Transverse colon (tissue), 4 donors: ENCODE data around the gene ARFGAP1. TPM values are rescaled to one million over a fixed set of nuclear protein-coding genes. Genes with fewer than 3 reads are reported as not detected.

Experiments
- DNase-seq: peaks from one replicate; pipeline ENCODE4 v3.0.0-alpha.2; 2019
- H3K27ac ChIP-seq, 4 donors: fragments of 200-600 bp; sonication (generic); 2 replicates each; pipeline ENCODE4 v1.5.1; 2016 to 2018; ENCODE audit warnings: inconsistent platforms in 4 of 4
- H3K27me3 ChIP-seq: fragments of 200-600 bp; sonication (generic); 2 replicates; pipeline ENCODE4 v1.5.1; 2017; ENCODE audit warnings: inconsistent platforms
- H3K36me3 ChIP-seq, 4 donors: fragments of 200-600 bp; sonication (generic); 2 replicates each; pipeline ENCODE4 v1.5.1; 2017 to 2019; ENCODE audit warnings: inconsistent platforms in 4 of 4
- H3K4me1 ChIP-seq, 4 donors: fragments of 200-600 bp; sonication (generic); 2 replicates each; pipeline ENCODE4 v1.5.1; 2017 to 2020; ENCODE audit warnings: inconsistent platforms in 4 of 4
- H3K4me3 ChIP-seq, 4 donors: fragments of 200-600 bp; sonication (generic); 1 replicate in 1 of 4; 2 replicates in 3 of 4; pipeline versions ENCODE4 v1.5.1 to v1.6.1; 2017 to 2019; ENCODE audit warnings: inconsistent platforms in 4 of 4
- H3K9me3 ChIP-seq, 2 donors: fragments of 200-600 bp; sonication (generic); 2 replicates each; pipeline ENCODE4 v1.5.1; 2017 to 2019; ENCODE audit warnings: inconsistent platforms in 2 of 2
- EP300 ChIP-seq: sonication (generic); formaldehyde crosslinking; IDR thresholded peaks from one replicate; pipeline ENCODE4 v1.6.1; 2017; ENCODE audit warnings: antibody characterized with exemption, low read depth
- POLR2A ChIP-seq: fragments of 450-650 bp; IDR thresholded peaks from one replicate; pipeline ENCODE4 v1.6.1; 2016; ENCODE audit warnings: antibody characterized with exemption, mild to moderate bottlenecking, moderate library complexity
- POLR2AphosphoS5 ChIP-seq, 3 donors: sonication (generic); formaldehyde crosslinking; IDR thresholded peaks; one replicate each; pipeline ENCODE4 v1.6.1; 2016; ENCODE audit warnings: antibody characterized with exemption in 3 of 3
- WGBS, 2 donors: methylation state at CpG; one replicate each; pipeline ENCODE4 v1.1.5; 2018; ENCODE audit warnings: low coverage in 1 of 2; 5-methylcytosine and 5-hydroxymethylcytosine counted together
- in situ Hi-C, 4 donors: fragments of 200-750 bp; cut with MboI; loops; one replicate each; pipeline versions ENCODE4 v1.15.0 to v1.15.1; 2017; ENCODE audit warnings: low sequenced_read_pairs in 3 of 4, low pct_ligation_motif_present in 1 of 4, low pct_unique_long_range_greater_than_20kb in 1 of 4
- intact Hi-C: fragments of 100-400 bp; cut with DNase I; formaldehyde crosslinking; loops from one replicate; pipeline ENCODE4 v1.15.1; 2023; ENCODE audit warnings: low total_unique reads
- total RNA-seq, 4 donors: library from RNA; depleted of rRNA; stranded (reverse); fragments of >200 nt; gene quantifications; one replicate each; pipeline ENCODE4 v1.1.0, GENCODE V29; 2016
- TF ChIP-seq, protein P1 (sequence below), 5 experiments: fragments of 200-600 bp in 3 of 5; fragments of 450-650 bp in 2 of 5; sonication (generic) in 3 of 5; IDR thresholded peaks; 1 replicate in 2 of 5; 2 replicates in 3 of 5; pipeline ENCODE4 v1.5.1; 2016 to 2017; ENCODE audit warnings: antibody characterized with exemption in 5 of 5, inconsistent platforms in 3 of 5, mild to moderate bottlenecking in 2 of 5, moderate library complexity in 1 of 5

Gene ARFGAP1
- total RNA-seq, 4 donors from 2014 or later: 43.8 to 200 (median 74.8) TPM

DNA sequence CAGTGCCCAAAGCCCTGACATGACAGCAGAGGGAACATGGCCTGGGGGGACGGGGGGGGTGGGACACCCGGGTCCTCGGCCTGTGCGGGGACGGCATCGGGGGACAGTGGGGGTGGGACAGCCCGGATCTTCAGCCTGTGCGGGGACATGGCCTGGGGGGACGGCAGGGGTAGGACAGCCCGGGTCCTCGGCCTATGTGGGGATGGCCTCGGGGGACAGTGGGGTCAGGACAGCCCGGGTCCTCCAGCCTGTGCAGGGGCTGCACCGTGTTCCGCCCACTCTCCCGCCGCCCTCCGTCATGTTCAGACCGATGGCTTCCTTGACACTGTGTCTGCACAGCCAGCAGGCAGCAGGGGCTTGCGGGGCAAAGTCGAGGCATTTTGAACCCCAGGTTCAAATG, 29.9 kb upstream of the ARFGAP1 start:
- Histone ChIP-seq H3K4me3 (no peak overlapping the region), H3K9me3 (no peaks in the 10 kb centered on the region), H3K36me3 (no peaks in the 10 kb centered on the region), H3K4me1 (no peaks in the 10 kb centered on the region), H3K27me3 (peaks cover 19% of the 10 kb centered on the region), H3K27ac (no peak overlapping the region)
- no peak for DNase-seq
- in situ Hi-C loops: no loop called here
- WGBS, 2 donors: 86% methylated on average over 21 of the region's 21 CpGs; no CpG with 5 or more reads in 1 of the 2 donors
- no peak for TF ChIP-seq EP300
- no peak for TF ChIP-seq POLR2A
- no peak for TF ChIP-seq POLR2AphosphoS5 (IDR thresholded peaks at IDR 0.05)
- TF ChIP-seq, protein P1, sequence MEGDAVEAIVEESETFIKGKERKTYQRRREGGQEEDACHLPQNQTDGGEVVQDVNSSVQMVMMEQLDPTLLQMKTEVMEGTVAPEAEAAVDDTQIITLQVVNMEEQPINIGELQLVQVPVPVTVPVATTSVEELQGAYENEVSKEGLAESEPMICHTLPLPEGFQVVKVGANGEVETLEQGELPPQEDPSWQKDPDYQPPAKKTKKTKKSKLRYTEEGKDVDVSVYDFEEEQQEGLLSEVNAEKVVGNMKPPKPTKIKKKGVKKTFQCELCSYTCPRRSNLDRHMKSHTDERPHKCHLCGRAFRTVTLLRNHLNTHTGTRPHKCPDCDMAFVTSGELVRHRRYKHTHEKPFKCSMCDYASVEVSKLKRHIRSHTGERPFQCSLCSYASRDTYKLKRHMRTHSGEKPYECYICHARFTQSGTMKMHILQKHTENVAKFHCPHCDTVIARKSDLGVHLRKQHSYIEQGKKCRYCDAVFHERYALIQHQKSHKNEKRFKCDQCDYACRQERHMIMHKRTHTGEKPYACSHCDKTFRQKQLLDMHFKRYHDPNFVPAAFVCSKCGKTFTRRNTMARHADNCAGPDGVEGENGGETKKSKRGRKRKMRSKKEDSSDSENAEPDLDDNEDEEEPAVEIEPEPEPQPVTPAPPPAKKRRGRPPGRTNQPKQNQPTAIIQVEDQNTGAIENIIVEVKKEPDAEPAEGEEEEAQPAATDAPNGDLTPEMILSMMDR (IDR thresholded peaks at IDR 0.05): no peak
- intact Hi-C loops: no loop called here

DNA sequence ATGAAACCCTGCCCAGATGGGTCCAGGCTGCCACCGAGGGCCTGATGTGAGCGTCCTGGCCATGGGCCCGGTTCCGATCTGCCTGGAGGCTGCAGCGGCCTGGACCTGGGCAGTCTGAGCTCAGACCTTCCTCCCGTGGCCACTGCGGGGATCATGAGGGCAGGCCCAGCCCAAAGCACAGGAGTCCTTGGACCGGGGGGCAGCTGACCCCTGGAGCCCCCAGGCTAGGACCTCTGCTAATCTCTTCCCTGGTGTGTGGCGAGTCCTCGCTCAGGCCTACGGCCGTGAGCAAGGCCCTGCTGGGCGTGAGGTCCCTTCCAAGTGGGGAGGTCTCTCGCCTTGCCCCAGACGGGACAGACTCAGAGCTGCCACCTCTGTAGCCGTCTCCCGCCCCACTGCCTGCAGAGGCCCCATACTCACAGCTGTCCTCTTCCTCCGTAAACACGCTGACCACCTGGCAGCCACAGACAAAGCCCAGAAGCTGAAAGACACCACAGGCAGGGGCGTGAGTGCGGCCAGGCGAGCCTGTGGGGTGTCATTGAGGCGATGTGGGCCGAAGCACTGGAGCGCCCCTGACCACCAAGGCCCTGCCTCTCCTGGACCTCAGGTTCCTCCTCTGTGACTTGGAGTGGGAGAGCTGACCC, 28.9 kb upstream of the ARFGAP1 start:
- H3K9me3 ChIP-seq: no peaks in the 10 kb centered on the region
- no peaks in the 10 kb centered on the region for H3K36me3 ChIP-seq
- no peak overlapping the region for H3K4me3 ChIP-seq
- no peak overlapping the region for H3K27ac ChIP-seq
- no peak for DNase-seq
- intact Hi-C loops (no loop called here), in situ Hi-C loops (no loop called here)
- 82% methylated on average over 23 of the region's 25 CpGs; no CpG with 5 or more reads in 1 of the 2 donors for WGBS, 2 donors
- TF ChIP-seq, protein P1 (IDR thresholded peaks at IDR 0.05): no peak
- TF ChIP-seq POLR2AphosphoS5 (IDR thresholded peaks at IDR 0.05) (no peak), EP300 (no peak), POLR2A (no peak)
- H3K4me1 ChIP-seq: no peaks in the 10 kb centered on the region
- peaks cover 29% of the 10 kb centered on the region for H3K27me3 ChIP-seq

DNA sequence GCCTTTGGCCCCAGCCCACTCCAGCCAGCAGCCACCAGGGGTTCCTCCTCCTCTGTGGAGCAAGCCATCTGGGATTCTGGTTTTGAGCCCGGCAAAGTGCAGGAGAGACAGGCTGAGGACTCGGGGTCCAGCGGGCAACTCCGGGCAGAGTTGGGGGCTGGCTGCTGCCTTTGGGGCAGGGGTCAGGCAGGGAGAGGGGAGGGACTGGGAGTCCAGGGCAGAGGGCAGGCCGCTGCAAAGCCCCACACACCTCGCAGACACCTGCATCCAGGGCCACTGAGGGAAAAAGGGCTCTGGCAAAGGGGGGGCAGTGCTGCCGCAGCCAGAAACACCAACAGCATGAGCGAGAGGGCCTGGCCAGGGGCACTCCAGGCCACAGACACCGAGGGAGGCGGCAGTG, 28.1 kb upstream of the ARFGAP1 start:
- in situ Hi-C loops: no loop called here
- Histone ChIP-seq H3K27me3 (peaks cover 37% of the 10 kb centered on the region), H3K4me3 (no peak overlapping the region), H3K9me3 (no peaks in the 10 kb centered on the region), H3K4me1 (no peaks in the 10 kb centered on the region), H3K27ac (no peak overlapping the region), H3K36me3 (no peaks in the 10 kb centered on the region)
- intact Hi-C loops: no loop called here
- WGBS, 2 donors: 75% methylated on average over 7 of the region's 10 CpGs; no CpG with 5 or more reads in 1 of the 2 donors
- DNase-seq: no peak
- no peak for TF ChIP-seq POLR2A
- no peak for TF ChIP-seq POLR2AphosphoS5 (IDR thresholded peaks at IDR 0.05)
- TF ChIP-seq EP300: no peak
- TF ChIP-seq, protein P1 (IDR thresholded peaks at IDR 0.05): no peak

DNA sequence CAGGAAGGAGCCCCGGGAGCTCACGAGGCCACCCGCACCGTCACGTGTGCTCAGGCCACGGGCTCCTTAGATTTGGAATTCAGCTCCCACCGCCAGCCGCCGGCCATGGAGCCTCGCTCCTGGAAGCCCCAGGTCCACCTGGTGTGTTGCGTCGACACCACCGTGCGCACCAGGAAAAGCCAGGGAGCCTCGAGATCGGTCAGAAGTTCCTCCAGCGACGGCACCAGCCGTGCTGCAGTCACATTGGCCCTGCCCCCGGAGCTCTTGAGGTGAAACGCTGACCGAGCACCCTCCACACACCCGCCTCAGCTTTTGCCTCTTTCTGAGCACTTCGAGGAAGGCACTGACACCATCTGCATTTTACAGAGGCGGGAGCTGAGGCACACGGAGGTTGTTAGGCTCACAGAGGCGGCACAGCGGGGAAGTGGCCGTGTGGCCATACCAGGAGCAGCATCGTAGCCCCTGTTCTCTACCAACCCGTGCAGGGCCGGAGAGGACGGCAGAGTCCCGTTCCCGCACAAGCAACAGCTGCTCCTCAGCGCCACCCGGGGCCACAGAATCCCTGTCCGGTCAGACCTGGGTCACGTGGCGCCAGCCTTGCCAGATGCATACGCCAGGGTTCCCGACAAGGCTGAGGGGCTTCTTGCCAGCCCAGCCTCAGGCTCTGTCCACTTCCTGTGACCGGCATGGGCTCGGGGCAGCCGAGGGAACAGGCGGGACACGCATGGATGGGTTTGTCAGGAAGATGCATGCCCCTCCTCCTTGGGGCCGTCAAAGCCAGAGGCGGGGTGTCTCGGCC, 25.9 kb upstream of the ARFGAP1 start:
- Histone ChIP-seq H3K4me3 (no peak overlapping the region), H3K36me3 (no peaks in the 10 kb centered on the region), H3K9me3 (no peaks in the 10 kb centered on the region), H3K27ac (no peak overlapping the region), H3K27me3 (peaks cover 46% of the 10 kb centered on the region), H3K4me1 (no peaks in the 10 kb centered on the region)
- no peak for DNase-seq
- 55% methylated on average over 44 of the region's 50 CpGs; no CpG with 5 or more reads in 1 of the 2 donors for WGBS, 2 donors
- intact Hi-C loops (no loop called here), in situ Hi-C loops (no loop called here)
- TF ChIP-seq POLR2AphosphoS5 (IDR thresholded peaks at IDR 0.05) (no peak), EP300 (no peak), POLR2A (no peak)
- TF ChIP-seq, protein P1 (IDR thresholded peaks at IDR 0.05): no peak
